HG02981 (cell line): ENCODE measurements around the gene GAPT.
"Not testable (repeated sequence)": the region's sequence is repeated elsewhere in the genome, so short reads cannot be mapped to it uniquely, and the experiment has no call there.

Source experiments
- ATAC-seq: cut with Tn5 transposase; IDR thresholded peaks from one replicate; pipeline ENCODE4 v1.9.1; 2021; ENCODE audit warnings: mild to moderate bottlenecking, moderate library complexity; ENCODE audit not compliant: unreplicated experiment

Gene GAPT

GRCh38 chr5:58503390-58504046 lies 12.3 kb downstream of the GAPT start:
- no peak for ATAC-seq

- ATAC-seq, result no peak
Measured at GRCh38 chr5:58504766-58505165, 13.5 kb downstream of the GAPT start.

GRCh38 chr5:58505502-58505901 lies 14.3 kb downstream of the GAPT start:
- no peak for ATAC-seq

GRCh38 chr5:58505971-58506640 lies 14.9 kb downstream of the GAPT start:
- ATAC-seq, result peak; percentile 67

GRCh38 chr5:58507715-58508114 lies 16.5 kb downstream of the GAPT start:
- no peak for ATAC-seq

- ATAC-seq, result no peak
Measured at GRCh38 chr5:58517198-58517597, 26.0 kb downstream of the GAPT start.

GRCh38 chr5:58523956-58524355 lies 32.7 kb downstream of the GAPT start:
- ATAC-seq, result no peak

GRCh38 chr5:58524571-58524970 lies 33.3 kb downstream of the GAPT start:
- no peak for ATAC-seq

- no peak for ATAC-seq
Measured at GRCh38 chr5:58530942-58531490, 39.8 kb downstream of the GAPT start.

GRCh38 chr5:58541935-58542334 lies 50.7 kb downstream of the GAPT start:
- not testable (repeated sequence) for ATAC-seq

GRCh38 chr5:58542709-58543108 lies 51.5 kb downstream of the GAPT start:
- ATAC-seq, result no peak

- no peak for ATAC-seq
Measured at GRCh38 chr5:58543723-58544122, 52.5 kb downstream of the GAPT start.

GRCh38 chr5:58544195-58544594 lies 53.0 kb downstream of the GAPT start:
- no peak for ATAC-seq

- no peak for ATAC-seq
Measured at GRCh38 chr5:58544926-58545325, 53.7 kb downstream of the GAPT start.

- ATAC-seq, result peak; percentile 99
Measured at GRCh38 chr5:58545912-58546311, 54.7 kb downstream of the GAPT start.
